BJ (cell line): ENCODE results near the gene RPP14. TPM values are rescaled to one million over a fixed set of nuclear protein-coding genes. Genes with fewer than 3 reads are reported as not detected.

Source experiments
- CTCF ChIA-PET: fragments of 350-600 bp; formaldehyde crosslinking; extraction: SDS; loops from one replicate; lab custom pipeline; 2021; ENCODE audit warnings: antibody characterized with exemption, inconsistent platforms; lab: Yijun Ruan, JAX
- POLR2A ChIA-PET: fragments of 300-600 bp; sonication (Branson Sonifier 250); formaldehyde crosslinking; extraction: SDS; loops from one replicate; lab custom pipeline; 2021; ENCODE audit warnings: antibody characterized with exemption; lab: Charles Lee
- DNase-seq: peaks from one replicate; pipeline ENCODE4 v3.0.0-alpha.2; 2011; ENCODE audit warnings: low read depth
- H3K27me3 ChIP-seq: 2 replicates; pipeline ENCODE4 v1.6.0; 2011; ENCODE audit warnings: low read length; ENCODE audit not compliant: control insufficient read depth, insufficient read depth
- H3K36me3 ChIP-seq: 2 replicates; pipeline ENCODE4 v1.5.1; 2011; ENCODE audit warnings: low read length; ENCODE audit not compliant: control insufficient read depth, insufficient read depth
- H3K4me3 ChIP-seq: 2 replicates; pipeline ENCODE4 v1.5.1; 2011; ENCODE audit warnings: low read depth, mild to moderate bottlenecking, control low read depth, low read length
- CTCF ChIP-seq: IDR thresholded peaks from 2 replicates; pipeline ENCODE4 v1.5.1; 2011; ENCODE audit warnings: low read depth, mild to moderate bottlenecking, control low read depth, inconsistent platforms, low read length, moderate library complexity; ENCODE audit not compliant: insufficient read depth
- polyA plus RNA-seq: library from polyadenylated mRNA; depleted of rRNA; stranded (reverse); fragments of >200 nt; gene quantifications from 2 replicates; pipeline ENCODE4 v1.2.3, GENCODE V29; 2011

RPP14 gene
- polyA plus RNA-seq, 1 experiment = 10.9 TPM

GRCh38 chr3:58317811-58318210, 11.8 kb downstream of the RPP14 start:
- no peak for DNase-seq
- Histone ChIP-seq H3K4me3 (no peak overlapping the region), H3K36me3 (peaks cover 4% of the 10 kb centered on the region), H3K27me3 (no peaks in the 10 kb centered on the region)
- CTCF ChIA-PET = interaction anchor here (0.9 to 9.3 kb wide), 4 partner anchors 10 to 146 kb away, joined by 3 to 66 read pairs (median 16); partner anchors contain the start of genes HTD2 and RPP14
- no peak for TF ChIP-seq CTCF
- POLR2A ChIA-PET = no interaction called here

DNA sequence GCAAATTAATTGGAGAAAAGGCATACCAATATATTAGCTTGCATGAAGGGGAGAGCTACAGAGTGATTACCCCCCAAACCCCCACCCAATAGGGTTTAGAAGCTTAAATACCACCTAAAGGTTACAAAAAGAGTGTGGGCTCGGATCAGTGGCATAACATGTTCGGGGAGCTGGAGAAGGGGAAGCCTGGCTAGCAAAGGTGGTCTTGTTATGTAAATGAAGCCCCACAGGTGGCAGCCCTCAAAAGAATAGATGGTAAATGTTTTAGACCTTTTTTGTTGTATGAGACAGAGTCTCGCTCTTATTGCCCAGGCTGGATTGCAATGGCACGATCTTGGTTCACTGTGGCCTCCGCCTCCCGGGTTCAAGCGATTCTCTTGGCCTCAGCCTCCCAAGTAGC, 15.7 kb downstream of the RPP14 start:
- Histone ChIP-seq H3K36me3 (no peaks in the 10 kb centered on the region), H3K4me3 (no peak overlapping the region), H3K27me3 (no peaks in the 10 kb centered on the region)
- TF ChIP-seq CTCF = no peak
- no peak for DNase-seq
- CTCF ChIA-PET = interaction anchor here (0.9 to 9.3 kb wide), 9 partner anchors 9 to 122 kb away, joined by 3 to 66 read pairs (median 3); partner anchors contain the start of genes HTD2 and RPP14
- POLR2A ChIA-PET = no interaction called here

GRCh38 chr3:58322793-58323192, 16.7 kb downstream of the RPP14 start:
- CTCF ChIA-PET = interaction anchor here (0.6 to 9.3 kb wide), 8 partner anchors 8 to 97 kb away, joined by 3 to 66 read pairs (median 4); partner anchors contain the start of genes HTD2 and RPP14
- no peak for TF ChIP-seq CTCF
- Histone ChIP-seq H3K36me3 (no peaks in the 10 kb centered on the region), H3K27me3 (no peaks in the 10 kb centered on the region), H3K4me3 (no peak overlapping the region)
- DNase-seq = no peak
- POLR2A ChIA-PET = no interaction called here

GRCh38 chr3:58323529-58324390, 17.7 kb downstream of the RPP14 start:
- POLR2A ChIA-PET = no interaction called here
- CTCF ChIA-PET = interaction anchor here (0.6 to 9.3 kb wide), 4 partner anchors 16 to 146 kb away, joined by 3 to 66 read pairs (median 4); partner anchors contain the start of genes HTD2 and RPP14
- DNase-seq = no peak
- Histone ChIP-seq H3K36me3 (no peaks in the 10 kb centered on the region), H3K27me3 (no peaks in the 10 kb centered on the region), H3K4me3 (no peak overlapping the region)
- TF ChIP-seq CTCF = no peak
